OCI-M2 (cell line): ENCODE results near the gene TMOD2.

Experiments
- DNase-seq: peaks from one replicate; lab custom pipeline; 2025; ENCODE audit not compliant: unreplicated experiment; lab: John Stamatoyannopoulos, UW

The TMOD2 gene

DNA sequence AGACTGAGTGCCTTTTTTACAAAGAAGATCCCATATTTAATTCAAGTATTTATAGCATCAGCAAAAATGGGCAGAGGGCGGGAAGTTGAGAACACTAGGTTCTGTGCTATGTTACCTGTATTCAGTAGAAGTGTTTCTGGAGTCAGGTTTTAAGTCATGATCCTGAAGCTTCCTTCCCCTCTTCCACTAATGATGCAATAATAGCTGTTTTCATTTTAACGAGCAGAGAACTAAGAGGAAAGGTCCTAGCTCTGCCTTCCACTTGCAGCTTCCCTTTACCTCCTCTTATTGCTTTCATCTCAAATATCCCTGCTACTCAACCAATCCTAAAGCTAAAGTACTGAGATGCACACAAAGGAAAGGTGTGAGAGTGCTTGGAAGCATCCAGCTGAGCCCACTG, 61.2 kb downstream of the TMOD2 start:
- no peak for DNase-seq

DNA sequence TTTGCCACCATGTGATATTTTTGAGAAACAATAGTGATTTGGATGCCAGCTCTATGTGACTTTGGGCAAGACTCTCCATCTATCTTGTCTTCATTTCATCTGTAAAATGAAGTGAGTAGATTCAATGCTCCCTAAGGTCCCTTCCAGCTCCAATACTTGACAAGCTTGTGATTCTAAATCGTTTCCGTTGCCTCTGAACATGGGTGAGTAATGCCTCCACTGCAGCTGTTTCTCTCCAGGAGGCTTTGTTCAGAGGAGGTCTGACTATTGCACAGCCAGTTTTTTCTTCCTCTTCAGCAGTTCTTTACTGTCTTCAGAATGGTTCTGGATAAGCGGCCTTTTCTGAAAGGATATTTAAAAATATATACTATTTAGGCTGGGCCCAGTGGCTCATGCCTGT, 63.2 kb downstream of the TMOD2 start:
- DNase-seq, result no peak

DNA sequence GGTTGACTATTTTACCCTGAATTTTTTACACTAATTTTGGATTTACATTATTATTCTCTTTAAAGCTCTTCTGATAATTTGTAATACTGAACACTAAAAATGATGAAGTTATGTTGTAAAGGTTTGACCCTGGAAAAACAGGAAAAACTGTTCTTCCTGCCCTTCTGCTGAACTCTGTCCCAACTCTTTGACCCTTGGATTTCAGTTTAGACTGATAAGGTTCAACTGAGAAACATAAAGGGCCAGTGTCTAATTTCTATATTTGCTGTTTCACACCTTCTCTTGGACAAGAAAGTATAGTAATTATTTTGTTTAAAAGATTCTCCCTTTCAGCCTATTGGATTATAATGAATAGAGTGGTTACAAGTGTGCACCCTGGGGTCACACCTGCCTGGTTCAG, 65.2 kb downstream of the TMOD2 start:
- no peak for DNase-seq

DNA sequence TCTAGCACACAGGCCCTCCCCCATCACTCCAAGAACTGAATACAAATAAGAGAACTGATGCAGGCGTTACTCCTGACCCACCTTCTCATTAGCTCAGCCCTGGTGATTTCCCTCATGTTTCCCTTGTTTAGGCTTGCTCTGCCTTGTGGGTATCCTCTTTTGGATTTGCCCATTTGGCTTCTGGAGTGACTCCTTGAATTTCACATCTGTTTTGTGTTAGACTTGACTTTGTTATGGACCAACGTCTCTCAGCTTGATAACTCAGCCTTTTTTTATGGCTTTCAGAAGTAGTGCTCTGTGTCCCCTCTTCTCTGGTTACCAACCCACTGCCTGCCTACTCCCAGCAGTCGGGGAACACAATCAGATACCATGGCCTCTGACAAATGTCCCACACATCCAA, 66.8 kb downstream of the TMOD2 start:
- DNase-seq, result no peak

DNA sequence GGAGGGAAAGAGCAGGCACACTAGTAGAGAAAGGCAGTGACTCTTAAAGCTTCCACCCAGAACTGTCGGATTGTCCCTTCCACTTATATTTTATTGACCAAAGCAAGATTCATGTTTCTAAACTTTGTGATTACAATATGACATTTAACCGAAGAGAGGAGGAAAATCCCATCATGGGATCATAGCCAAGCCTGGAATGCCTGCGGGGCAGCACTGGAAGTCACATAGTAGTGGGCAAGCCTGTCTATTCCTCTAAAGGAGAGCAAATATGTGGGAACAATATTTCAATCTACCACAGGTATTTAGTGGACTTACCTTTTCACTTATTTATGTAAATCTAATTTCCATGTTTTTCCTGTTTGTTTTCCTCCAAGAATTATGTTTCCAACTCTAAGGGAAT, 74.3 kb downstream of the TMOD2 start:
- no peak for DNase-seq

DNA sequence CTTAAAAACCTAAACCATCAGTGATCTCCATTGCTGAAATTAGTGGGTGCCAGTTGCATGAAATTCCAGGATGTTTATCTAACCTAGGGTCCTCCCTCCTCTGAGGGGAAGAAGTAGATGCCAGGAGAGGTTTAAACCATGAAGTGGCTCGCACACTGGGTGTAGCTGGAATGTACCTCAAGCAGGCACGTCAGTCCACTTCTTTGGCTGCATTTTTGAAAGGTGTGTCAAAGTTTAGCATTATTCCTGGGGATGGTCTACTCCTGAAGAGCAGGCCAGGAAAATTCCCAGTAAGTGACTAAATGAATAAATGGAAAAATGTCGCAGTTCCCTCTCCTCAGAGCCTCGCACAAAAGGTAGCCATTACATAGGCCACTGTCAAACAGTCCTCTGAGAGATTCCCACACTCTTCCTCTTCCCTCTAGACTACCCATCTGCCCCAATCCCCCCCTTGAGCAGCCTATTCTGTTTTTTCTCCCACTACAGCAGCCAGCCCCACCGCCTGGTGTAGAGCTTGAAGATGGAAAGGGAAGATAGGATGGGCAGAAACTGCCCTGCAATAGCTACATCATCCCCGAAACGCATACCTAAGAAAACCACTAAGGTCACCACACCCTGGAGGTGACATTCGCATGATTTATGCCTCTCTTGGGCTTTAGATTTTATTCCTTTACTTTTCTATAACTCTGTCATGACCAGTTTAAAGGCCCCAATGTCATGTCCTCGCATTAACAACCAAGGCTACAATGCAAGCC, 77.4 kb downstream of the TMOD2 start:
- DNase-seq, result no peak

DNA sequence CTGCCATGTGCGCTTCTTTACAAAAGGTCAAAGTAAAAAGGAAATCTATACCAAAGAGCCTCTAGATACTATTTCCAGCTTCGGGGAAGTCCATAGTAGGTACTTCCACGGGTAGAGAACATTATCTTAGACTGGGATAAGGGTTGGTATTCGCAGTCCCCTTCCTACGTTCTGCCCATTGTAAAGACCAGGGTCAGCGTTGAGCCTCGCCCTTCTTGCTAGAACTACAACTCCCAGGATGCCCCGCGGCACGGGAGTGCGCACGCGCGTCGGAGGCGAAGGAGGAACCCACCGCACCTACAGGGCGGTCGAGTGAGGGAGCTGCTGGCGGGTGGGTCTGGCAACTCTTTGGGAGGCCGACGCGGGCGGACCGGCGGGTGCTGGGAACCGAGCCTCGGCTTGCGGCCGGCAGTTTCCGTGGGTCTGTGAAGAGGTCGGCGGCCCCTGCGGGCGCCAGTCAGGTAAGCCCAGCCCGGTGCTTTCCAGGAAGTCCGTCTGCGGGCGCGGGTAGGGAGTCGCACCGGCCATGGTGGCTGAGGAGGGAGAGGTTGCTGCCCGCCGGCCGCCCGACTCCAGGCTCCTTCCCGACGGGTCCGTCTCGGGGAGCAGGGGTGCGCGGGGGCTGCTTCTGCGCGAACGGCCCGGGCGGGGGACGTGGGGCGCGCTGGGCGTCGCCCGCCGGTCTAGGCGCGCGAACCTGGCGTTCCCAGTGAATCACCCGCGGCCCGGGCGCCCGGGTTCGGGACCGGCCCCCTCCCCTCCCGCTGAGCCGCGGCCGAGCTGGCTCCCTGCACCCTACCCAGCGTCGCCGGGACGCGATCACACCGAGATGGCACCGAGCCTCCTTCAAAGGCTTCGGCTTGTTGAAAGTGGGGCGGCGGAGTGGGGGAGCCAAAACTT, 78.2 kb downstream of the TMOD2 start, which contains the start of gene TMOD3:
Gene TMOD3 (plus strand): TSS at position 278 of the 900 bp plus-strand sequence. CDS start 33,232 bp downstream, outside the sequence.
- no peak for DNase-seq

DNA sequence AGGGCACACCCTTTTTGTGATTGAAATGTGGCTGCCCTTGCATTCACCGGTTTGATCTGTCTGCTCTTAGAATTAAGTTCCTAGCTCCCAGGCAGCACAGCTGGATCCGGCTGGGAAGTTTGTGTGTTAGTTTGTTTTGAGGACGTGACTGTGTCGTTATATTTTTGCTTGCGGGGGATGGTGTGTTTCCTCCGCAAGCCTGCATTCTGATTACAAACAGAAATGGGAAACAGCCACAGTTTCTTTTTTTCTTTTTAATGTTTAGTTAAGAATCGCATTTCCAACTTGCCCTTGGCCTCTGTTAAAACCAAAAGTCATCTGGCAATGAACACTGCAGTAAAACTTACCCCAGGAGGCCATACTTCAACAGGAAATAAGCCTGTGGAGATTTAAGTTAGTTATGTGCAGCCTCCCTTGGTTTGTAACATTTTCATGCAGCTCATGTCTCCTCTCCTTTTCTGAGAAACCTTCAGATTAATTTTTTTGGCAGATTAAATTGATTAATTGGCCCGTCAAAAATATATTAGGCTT, 78.9 kb downstream of the TMOD2 start:
- DNase-seq, result no peak

DNA sequence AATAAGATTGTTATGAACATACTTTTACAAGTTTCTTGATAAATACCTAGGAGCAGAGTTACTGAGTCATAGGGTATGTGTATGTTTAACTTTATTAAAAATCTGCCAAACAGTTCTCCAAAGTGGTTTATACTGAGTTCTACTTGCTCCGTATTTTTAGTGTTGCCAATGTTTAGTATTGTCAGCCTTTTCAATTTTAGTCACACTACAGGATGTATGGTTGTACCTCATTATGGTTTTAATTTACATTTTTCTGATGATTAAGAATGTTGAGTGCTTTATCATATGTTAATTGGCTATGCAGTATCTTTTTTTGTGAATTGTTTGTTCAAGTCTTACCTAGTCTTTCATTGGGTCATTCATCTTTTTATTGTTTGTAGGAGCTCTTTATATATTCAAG, 82.4 kb downstream of the TMOD2 start:
- DNase-seq, result no peak

DNA sequence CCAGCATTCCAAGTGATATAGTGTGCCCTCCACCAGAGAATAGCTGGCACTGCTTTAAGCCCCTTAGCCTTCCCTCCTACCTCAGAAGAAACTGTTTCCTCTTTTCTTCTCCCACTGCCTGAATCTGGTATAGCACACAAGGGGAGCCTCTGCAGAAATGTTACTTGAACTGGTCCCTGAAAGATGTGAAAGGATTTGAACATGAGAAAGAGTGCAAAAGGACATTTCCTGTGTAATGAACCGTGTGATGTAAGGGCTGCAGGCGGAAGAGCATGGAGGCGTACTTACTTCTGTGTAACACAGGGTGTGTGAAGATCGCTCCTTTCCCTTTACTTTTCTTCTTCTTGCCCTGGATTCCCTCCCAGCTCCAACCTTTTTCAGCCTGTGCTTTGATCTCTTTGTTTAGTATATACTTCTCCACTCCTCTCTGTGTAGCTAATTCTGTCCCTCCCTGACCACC, 86.4 kb downstream of the TMOD2 start:
- DNase-seq, result no peak

DNA sequence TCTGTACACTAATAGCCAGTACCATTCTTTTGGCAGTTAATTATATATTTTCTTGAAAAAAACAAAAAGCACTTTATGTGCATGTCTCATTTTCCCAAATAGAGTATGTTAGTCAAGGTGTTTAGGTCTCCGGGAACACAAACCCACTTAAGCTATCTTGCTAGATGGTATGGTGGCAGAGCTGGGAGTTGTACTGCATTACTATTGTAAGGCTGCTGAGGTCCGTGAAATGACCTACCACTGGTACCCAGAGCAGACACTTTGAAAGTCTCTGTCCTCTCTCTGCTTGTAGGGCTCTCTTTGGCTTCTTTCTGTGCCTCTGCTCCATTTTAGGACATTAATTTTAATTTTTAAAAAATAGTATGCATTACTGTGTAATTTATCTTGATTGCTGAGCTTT, 86.9 kb downstream of the TMOD2 start:
- no peak for DNase-seq

DNA sequence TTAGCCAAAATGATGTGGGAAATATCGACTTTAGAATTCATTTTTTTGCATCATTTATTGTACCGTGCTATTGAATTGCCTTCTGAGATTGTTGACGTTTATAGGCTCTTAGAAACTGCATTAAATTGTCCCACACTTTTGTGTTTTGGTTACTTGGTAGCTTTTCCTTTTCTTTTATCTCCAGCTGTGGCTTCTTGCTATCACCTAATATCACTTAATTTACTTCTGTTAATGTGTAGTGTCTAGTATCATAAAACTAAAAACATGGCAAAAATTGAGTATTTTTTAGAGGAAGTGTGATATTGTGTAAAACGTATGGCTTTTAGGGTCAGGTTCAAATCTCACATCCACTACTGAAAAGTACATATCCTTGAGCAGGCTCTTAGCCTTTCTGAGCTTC, 89.3 kb downstream of the TMOD2 start:
- no peak for DNase-seq

DNA sequence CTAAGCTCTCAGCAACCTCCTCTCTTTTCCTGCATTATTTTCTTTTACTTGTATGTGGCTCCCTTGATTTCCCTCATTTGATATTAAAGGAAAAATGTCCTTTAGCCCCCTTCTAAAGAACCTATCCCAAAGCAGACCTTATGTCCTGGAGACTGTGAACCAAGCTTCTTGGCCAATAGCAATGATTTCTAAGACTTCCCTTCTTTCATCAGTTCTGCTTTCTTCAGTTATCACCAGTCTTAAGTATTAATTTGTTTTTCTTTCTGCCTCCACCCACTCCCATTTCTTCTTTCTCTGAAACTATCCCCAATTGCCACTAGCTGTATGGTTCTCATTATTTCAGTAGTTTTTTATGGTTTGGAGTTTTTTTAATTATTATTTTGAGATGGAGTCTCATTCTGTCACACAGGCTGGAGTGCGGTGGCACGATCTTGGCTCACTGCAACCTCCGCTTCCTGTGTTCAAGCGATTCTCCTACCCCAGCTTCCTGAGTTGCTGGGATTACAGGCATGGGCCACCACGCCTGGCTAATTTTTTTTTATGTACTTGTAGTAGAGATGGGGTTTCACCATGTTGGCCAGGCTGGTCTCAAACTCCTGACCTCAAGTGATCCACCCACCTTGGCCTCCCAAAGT, 90.1 kb downstream of the TMOD2 start:
- DNase-seq, result no peak

DNA sequence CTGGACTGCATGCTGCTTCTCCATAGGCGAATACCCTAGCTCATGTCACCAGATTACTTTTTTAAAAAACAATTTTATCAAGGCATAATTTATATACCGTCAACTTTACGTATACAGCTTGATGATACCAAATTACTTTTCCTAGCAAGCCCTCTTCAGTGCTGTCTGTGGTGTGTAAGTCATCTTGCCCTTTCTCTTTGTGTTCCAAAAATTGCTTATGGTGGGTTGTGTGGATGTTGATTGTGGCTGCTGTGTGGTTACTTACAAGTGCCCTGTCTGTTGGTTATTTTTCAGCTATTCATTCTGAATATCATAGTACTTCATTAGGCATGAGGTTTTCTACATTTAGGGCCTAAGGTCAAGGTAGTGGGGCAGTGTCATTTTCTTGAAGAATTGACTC, 90.9 kb downstream of the TMOD2 start:
- no peak for DNase-seq

DNA sequence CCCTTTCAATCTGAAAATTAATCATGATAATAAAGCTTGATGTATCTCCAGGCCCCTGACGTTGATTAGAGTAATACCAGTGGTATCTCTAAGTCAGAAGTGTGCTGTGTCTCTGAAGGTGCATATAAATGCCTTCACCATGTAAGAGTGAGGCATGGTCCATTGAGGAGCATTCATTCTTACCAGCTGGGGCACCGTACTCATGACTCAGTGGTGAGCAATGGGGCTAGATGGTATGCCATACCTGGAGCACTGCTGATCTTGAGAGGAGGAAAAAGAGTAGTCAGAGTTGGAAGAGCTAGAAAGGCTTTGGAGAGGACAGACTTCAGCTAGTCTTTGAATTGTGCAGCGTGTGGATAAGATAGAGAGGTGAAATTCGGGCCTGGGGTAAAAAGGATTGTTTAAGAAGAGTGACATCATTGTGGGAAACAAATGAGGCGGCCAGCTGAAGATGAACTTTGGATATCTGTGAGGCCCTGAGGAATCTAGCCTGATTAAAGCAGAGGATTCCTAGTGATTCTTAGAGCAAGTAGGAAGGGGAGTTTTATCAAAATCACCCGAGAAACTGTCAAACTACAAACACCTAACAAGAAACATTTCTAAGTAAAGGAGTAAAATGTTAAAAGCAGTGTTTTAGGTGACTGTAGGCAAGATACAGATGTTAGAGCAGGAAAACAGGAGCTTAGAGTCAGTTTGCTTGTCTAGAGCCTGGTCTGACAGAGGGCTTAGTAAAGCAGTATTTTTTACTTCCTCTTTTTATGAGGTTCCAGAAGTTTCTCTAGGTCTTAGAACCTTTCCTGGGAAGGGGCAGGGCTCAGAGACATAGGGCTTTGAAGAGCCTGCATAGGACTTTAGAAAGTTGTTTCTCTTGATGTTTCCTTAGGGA, 91.7 kb downstream of the TMOD2 start:
- DNase-seq, result no peak

DNA sequence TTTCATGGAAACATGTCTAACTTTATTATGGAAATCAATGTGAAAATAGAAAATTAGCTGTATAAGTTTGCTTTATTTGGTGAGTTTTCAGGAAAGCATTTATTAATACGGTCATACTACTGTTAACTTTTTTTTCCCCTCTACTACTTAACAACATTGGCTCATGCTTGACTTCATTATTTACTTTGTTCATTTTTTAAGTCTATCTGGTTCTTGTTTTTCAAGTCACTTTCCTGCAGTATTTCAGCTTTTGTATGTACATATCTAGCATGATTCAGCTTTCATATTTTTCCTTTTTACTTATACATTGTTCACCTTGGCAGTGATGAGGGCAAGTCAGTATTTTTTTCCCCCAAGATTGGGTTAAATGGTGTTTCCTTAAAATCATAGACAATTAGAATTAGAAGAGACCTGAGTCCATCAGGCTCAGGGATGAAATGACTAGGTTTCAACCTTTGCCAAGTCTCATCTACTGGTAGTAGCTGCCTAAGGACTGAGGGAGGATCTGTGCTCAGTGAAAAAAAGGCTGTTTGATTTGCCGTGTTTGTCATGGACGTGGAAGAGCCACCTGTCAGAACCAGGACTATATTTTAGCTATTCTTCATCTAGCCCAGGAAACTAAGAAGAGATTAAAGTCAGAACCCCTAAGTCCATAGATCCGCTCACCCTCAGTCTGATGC, 93.5 kb downstream of the TMOD2 start:
- DNase-seq, result no peak

DNA sequence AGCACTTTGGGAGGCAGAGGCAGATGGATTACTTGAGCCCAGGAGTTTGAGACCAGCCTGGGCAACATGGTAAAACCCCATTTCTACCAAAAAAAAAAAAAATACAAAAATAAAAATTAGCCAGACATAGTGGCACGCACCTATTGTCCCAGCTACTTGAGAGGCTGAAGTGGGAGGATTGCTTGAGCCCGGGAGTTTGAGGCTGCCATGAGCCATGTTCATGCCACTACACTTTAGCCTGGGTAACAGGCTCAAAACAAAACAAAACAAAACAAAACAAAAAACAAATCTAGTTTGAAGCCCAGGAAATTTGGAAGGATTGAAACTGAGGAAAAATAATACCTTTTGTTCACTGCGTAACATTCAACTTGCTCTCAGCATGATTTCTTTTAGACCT, 94.7 kb downstream of the TMOD2 start:
- no peak for DNase-seq

DNA sequence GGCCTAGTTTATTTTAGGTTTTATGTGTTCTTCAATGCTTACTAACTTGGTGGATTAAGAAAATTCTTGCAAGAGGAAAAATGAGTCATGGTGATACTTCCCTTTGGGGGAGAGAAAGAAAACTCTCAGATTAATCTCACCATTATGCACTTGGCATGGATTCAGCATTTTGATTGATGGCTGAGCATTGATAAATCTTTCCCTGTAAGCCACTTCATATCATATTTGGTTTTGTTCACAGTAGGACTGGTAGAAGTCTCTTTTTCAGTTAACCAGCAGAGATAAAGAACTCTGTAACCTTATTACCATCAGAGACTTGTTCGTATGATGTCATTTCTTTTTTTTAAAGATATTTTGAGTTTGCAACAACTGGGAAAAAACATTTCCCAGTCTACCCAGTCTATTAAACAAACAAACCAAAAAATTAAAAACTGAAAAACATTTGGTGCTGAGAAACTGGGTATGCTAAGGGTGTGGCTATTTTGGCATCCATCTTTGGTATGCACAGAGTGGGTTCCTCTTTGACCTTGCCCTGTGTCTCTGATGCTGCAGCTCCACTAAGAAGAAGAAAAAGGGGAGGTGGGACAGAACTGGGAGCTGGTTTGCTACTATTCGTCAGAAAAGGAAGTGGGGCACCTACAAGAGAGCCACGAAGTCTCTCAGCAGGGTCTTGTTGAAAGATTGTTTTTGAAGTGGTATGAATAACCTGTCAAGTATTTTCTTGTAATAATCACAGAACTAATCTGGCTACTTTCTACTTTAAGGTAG, 95.2 kb downstream of the TMOD2 start:
- DNase-seq, result no peak

DNA sequence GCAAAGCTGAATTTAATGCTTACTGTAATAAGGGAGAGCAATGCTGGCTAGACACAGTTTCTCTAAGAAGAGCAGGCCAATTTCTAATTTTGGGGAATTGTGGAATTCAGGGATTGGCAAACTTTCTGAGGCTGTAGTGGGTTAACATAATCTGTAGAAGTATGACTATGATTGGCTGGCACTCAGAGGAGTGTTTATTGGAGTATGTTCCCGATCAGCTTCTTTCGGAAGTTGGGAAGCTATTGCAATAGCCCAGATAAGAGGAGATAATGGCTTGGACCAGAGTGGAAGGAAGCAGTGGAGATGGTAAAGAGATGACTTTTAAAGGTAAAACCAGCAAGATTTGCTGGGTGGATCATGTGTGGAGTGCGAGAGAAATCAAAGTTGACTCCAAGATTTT, 97.4 kb downstream of the TMOD2 start:
- DNase-seq, result no peak
